Measurements from ENCODE around the gene PTPRJ. TPM values are rescaled to one million over a fixed set of nuclear protein-coding genes. Genes with fewer than 3 reads are reported as not detected.
"Not testable (repeated sequence)": the region's sequence is repeated elsewhere in the genome, so short reads cannot be mapped to it uniquely, and the experiment has no call there.

Gene PTPRJ
- total and polyA plus RNA-seq, 2 of the 13 experiments (the other 11 are each of a cell fraction or from before 2014, with no cell fraction given): 1.0 to 1.2 TPM

GRCh38 chr11:47932544-47932943, 47.8 kb upstream of the PTPRJ start (continued):
- no peak for TF ChIP-seq HMGXB3 (CRISPR knock-in tag; IDR thresholded peaks at IDR 0.05; ENCODE audit: borderline replicate concordance)
- no peak for TF ChIP-seq ARNT2 (CRISPR knock-in tag; IDR thresholded peaks at IDR 0.05; ENCODE audit: low read depth)
- TF ChIP-seq ZNF552 (CRISPR knock-in tag; IDR thresholded peaks at IDR 0.05; ENCODE audit: borderline replicate concordance): no peak
- no peak for TF ChIP-seq ZC3H13 (CRISPR knock-in tag; IDR thresholded peaks at IDR 0.05)

- H4K20me1 ChIP-seq (ENCODE audit: insufficient read depth, low read length); H3K36me3 ChIP-seq (replicated peaks in 1 of 2; ENCODE audit: control insufficient read depth in 1 of 2, insufficient read depth in 2 of 2, low read length in 2 of 2); H3K27ac ChIP-seq (ENCODE audit: extremely low read length, insufficient read depth, low read length); BruUV-seq (replicated peaks); H3K9me3 ChIP-seq (ENCODE audit: low read length); H3K9ac ChIP-seq (ENCODE audit: insufficient read depth, low read depth, low read length); H3K4me2 ChIP-seq (ENCODE audit: low read depth, low read length); FAIRE-seq; POLR2A ChIA-PET; in situ Hi-C loops (cut with HindIII; ENCODE audit: extremely low pct_ligation_motif_present, low pct_unique_long_range_greater_than_20kb); H3K79me2 ChIP-seq (ENCODE audit: insufficient read depth, low read length); H3K4me3 ChIP-seq (replicated peaks in 1 of 3; ENCODE audit: insufficient read depth in 1 of 3, low read depth in 2 of 3, low read length in 3 of 3); H3K27me3 ChIP-seq (ENCODE audit: control insufficient read depth in 1 of 2, insufficient read depth in 2 of 2, low read length in 2 of 2); H2AFZ ChIP-seq (ENCODE audit: low read length); ATAC-seq; DNase-seq (ENCODE audit: low spot score): not testable (repeated sequence)
- intact Hi-C loops (cut with micrococcal nuclease; ENCODE audit: unreplicated experiment): loop anchor here (1.0 kb wide), 1 partner anchor 177 kb away; no protein-coding TSS in a partner anchor
- H3K4me1 ChIP-seq (ENCODE audit: insufficient read depth, low read length): peaks cover 29% of the 10 kb centered on the region
- WGBS (ENCODE audit: low lambda C conversion rate): 38% methylated on average over 12 of the region's 12 CpGs
- CTCF ChIA-PET (ENCODE audit: low intra/inter-chr PET ratio, low total read pairs): interaction anchor here (3.4 kb wide), 1 partner anchor 176 kb away, joined by 57 read pairs; no protein-coding TSS in a partner anchor
Observed at GRCh38 chr11:47933797-47934196, 46.6 kb upstream of the PTPRJ start.
